ENCODE measurements around the gene MYRF.

- TF ChIP-seq CTCF (IDR thresholded peaks at IDR 0.05): no peak
- TF ChIP-seq POLR2A (IDR thresholded peaks at IDR 0.05): no peak
Observed at GRCh38 chr11:61757213-61757862, 4.9 kb downstream of the MYRF start.
